Fibroblast of lung (primary cell): Measurements from ENCODE around the gene GPR137. TPM values are rescaled to one million over a fixed set of nuclear protein-coding genes. Genes with fewer than 3 reads are reported as not detected.

Source experiments
- DNase-seq, 2 donors: peaks; one replicate each; pipeline versions ENCODE4 v3.0.0 to v3.0.0-alpha.2; 2010; ENCODE audit warnings: low read depth in 2 of 2
- H2AFZ ChIP-seq: 2 replicates; pipeline ENCODE4 v1.5.1; 2012; ENCODE audit warnings: low read length, control low read depth, inconsistent platforms
- H3K27ac ChIP-seq: 2 replicates; pipeline ENCODE4 v1.5.1; 2011; ENCODE audit warnings: low read length, control low read depth; ENCODE audit not compliant: insufficient read depth
- H3K27me3 ChIP-seq: 2 replicates; pipeline ENCODE4 v1.5.1; 2011; ENCODE audit warnings: mild to moderate bottlenecking, low read length; ENCODE audit not compliant: control insufficient read depth, insufficient read depth
- H3K36me3 ChIP-seq: 2 replicates; pipeline ENCODE4 v1.5.1; 2011; ENCODE audit warnings: low read length; ENCODE audit not compliant: control insufficient read depth, insufficient read depth
- H3K4me1 ChIP-seq: 2 replicates; pipeline ENCODE4 v1.5.1; 2011; ENCODE audit warnings: low read length; ENCODE audit not compliant: control insufficient read depth, insufficient read depth; ENCODE audit errors: extremely low read depth
- H3K4me2 ChIP-seq: 2 replicates; pipeline ENCODE4 v1.5.1; 2011; ENCODE audit warnings: low read length, control low read depth; ENCODE audit not compliant: insufficient read depth; ENCODE audit errors: extremely low read depth
- H3K4me3 ChIP-seq, 4 experiments: fragments of 200-600 bp in 1 of 4; sonication (generic) in 1 of 4; replicated peaks in 1 of 4; 2 replicates each; pipeline ENCODE4 v1.5.1; 2011 to 2016; ENCODE audit warnings: low read length in 4 of 4, low read depth in 3 of 4, mild to moderate bottlenecking in 3 of 4, control low read depth in 2 of 4, inconsistent platforms in 1 of 4, mixed read lengths in 1 of 4; ENCODE audit not compliant: insufficient read depth in 1 of 4; ENCODE audit errors: control extremely low read depth in 1 of 4
- H3K79me2 ChIP-seq: 2 replicates; pipeline ENCODE4 v1.5.1; 2012; ENCODE audit warnings: mild to moderate bottlenecking, low read length, inconsistent platforms; ENCODE audit not compliant: control insufficient read depth, insufficient read depth
- H3K9ac ChIP-seq: 2 replicates; pipeline ENCODE4 v1.5.1; 2011; ENCODE audit warnings: mild to moderate bottlenecking, low read length, control low read depth; ENCODE audit not compliant: insufficient read depth
- H3K9me3 ChIP-seq: 2 replicates; pipeline ENCODE4 v1.5.1; 2012; ENCODE audit warnings: low read depth, low read length; ENCODE audit not compliant: control insufficient read depth, insufficient read depth
- H4K20me1 ChIP-seq: 2 replicates; pipeline ENCODE4 v1.5.1; 2011; ENCODE audit warnings: low read length; ENCODE audit not compliant: control insufficient read depth, insufficient read depth; ENCODE audit errors: extremely low read depth
- CTCF ChIP-seq, 2 donors: IDR thresholded peaks in 1 of 2; conservative IDR thresholded peaks in 1 of 2; 1 replicate in 1 of 2; 2 replicates in 1 of 2; pipeline ENCODE4 v1.5.1; 2011 to 2012; ENCODE audit warnings: low read length in 2 of 2, control low read depth in 1 of 2, inconsistent platforms in 1 of 2, low read depth in 1 of 2, mild to moderate bottlenecking in 1 of 2
- EZH2 ChIP-seq: IDR thresholded peaks from 2 replicates; pipeline ENCODE4 v1.5.1; 2012; ENCODE audit warnings: low read length, control low read depth, mild to moderate bottlenecking; ENCODE audit errors: missing control alignments
- polyA plus RNA-seq, 2 donors: library from polyadenylated mRNA; depleted of rRNA in 1 of 2; stranded (reverse) in 1 of 2; unstranded in 1 of 2; fragments of >200 nt; gene quantifications; 2 replicates each; pipeline ENCODE4 v1.2.1, GENCODE V29; 2011 to 2012; ENCODE audit warnings: missing spikeins in 1 of 2
- total RNA-seq: library from RNA; depleted of rRNA; stranded (reverse); fragments of >200 nt; gene quantifications from 2 replicates; pipeline ENCODE4 v1.2.1, GENCODE V29; 2014

The GPR137 gene
- total and polyA plus RNA-seq, 2 donors (not counting 1 experiment from before 2014, with no cell fraction given): 10.7 to 10.9 TPM

- no peak overlapping the region for H3K4me3 ChIP-seq
- peaks cover 9% of the 10 kb centered on the region for H3K4me1 ChIP-seq
- H3K36me3 ChIP-seq: peaks cover 14% of the 10 kb centered on the region
- no peaks in the 10 kb centered on the region for H4K20me1 ChIP-seq
- no peaks in the 10 kb centered on the region for H3K27me3 ChIP-seq
- H3K9me3 ChIP-seq: no peaks in the 10 kb centered on the region
- no peak for TF ChIP-seq CTCF (conservative IDR thresholded peaks at IDR 0.05 in 1 of 2, IDR thresholded peaks at IDR 0.05 in 1 of 2; ENCODE audit: low read depth in 1 of 2, low read length in 2 of 2)
- DNase-seq: no peak
- H3K9ac ChIP-seq: no peak overlapping the region
- H3K27ac ChIP-seq: no peak overlapping the region
- H3K79me2 ChIP-seq: peaks cover 16% of the 10 kb centered on the region
- H2AFZ ChIP-seq: no peak overlapping the region
- H3K4me2 ChIP-seq: no peak overlapping the region
Observed at GRCh38 chr11:64238076-64238475, 47.6 kb upstream of the GPR137 start.

GRCh38 chr11:64238999-64239398, 46.6 kb upstream of the GPR137 start:
- Histone ChIP-seq H2AFZ (no peak overlapping the region), H3K9me3 (no peaks in the 10 kb centered on the region), H3K4me1 (peaks cover 15% of the 10 kb centered on the region), H4K20me1 (no peaks in the 10 kb centered on the region), H3K4me2 (no peak overlapping the region), H3K4me3 (no peak overlapping the region), H3K27me3 (no peaks in the 10 kb centered on the region), H3K27ac (no peak overlapping the region), H3K36me3 (peaks cover 16% of the 10 kb centered on the region), H3K9ac (no peak overlapping the region), H3K79me2 (peaks cover 23% of the 10 kb centered on the region)
- TF ChIP-seq CTCF (conservative IDR thresholded peaks at IDR 0.05 in 1 of 2, IDR thresholded peaks at IDR 0.05 in 1 of 2; ENCODE audit: low read depth in 1 of 2, low read length in 2 of 2) (no peak), EZH2 (no peak)
- DNase-seq: no peak

- H2AFZ ChIP-seq: no peak overlapping the region
- no peak for DNase-seq
- peaks cover 17% of the 10 kb centered on the region for H3K36me3 ChIP-seq
- no peak for TF ChIP-seq CTCF (conservative IDR thresholded peaks at IDR 0.05 in 1 of 2, IDR thresholded peaks at IDR 0.05 in 1 of 2; ENCODE audit: low read depth in 1 of 2, low read length in 2 of 2)
- no peak for TF ChIP-seq EZH2
- H3K9ac ChIP-seq: no peak overlapping the region
- H3K4me1 ChIP-seq: peaks cover 18% of the 10 kb centered on the region
- H3K27me3 ChIP-seq: no peaks in the 10 kb centered on the region
- peak overlapping the region; percentile 96 for H3K27ac ChIP-seq
- H3K4me3 ChIP-seq: peak overlapping the region in 3 of 4 experiments; percentile 61 to 81 (median 72)
- H3K4me2 ChIP-seq: peak overlapping the region; percentile 89
- no peaks in the 10 kb centered on the region for H4K20me1 ChIP-seq
- H3K79me2 ChIP-seq: peaks cover 31% of the 10 kb centered on the region
- no peaks in the 10 kb centered on the region for H3K9me3 ChIP-seq
Observed at GRCh38 chr11:64239662-64240434, 45.8 kb upstream of the GPR137 start.
